Measurements from ENCODE around the gene E2F1.

DNA sequence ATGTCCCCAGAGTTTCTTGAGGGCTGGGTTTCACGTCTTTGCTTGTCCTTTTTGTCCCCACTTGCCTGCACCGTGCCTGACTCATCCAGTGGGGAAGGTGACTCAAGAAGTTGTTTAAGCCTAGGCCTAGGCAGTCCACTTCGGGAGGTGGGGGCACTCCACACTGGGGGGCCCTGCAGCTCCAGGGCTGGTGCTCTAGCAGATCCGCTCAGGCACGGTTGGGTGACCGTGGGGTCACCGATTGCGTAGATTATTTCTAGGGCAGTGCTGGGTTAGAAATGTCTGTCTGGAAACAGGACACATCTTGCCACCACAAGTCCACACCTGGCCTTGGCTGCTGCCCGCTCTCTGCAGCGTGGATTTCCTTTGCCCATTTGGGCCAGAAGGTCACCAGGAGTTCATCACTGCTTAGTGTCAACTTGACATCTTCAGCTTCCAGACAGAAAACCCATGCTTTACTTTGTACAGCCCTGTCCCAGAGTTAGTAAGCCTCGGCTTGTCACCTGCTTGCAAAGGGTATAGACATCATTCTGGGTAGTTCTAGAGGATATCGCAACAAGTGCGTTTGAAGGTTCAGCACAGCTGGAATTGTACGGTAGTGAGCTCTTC lies 37.7 kb downstream of the E2F1 start:
- TF ChIP-seq, protein P1, sequence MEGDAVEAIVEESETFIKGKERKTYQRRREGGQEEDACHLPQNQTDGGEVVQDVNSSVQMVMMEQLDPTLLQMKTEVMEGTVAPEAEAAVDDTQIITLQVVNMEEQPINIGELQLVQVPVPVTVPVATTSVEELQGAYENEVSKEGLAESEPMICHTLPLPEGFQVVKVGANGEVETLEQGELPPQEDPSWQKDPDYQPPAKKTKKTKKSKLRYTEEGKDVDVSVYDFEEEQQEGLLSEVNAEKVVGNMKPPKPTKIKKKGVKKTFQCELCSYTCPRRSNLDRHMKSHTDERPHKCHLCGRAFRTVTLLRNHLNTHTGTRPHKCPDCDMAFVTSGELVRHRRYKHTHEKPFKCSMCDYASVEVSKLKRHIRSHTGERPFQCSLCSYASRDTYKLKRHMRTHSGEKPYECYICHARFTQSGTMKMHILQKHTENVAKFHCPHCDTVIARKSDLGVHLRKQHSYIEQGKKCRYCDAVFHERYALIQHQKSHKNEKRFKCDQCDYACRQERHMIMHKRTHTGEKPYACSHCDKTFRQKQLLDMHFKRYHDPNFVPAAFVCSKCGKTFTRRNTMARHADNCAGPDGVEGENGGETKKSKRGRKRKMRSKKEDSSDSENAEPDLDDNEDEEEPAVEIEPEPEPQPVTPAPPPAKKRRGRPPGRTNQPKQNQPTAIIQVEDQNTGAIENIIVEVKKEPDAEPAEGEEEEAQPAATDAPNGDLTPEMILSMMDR (IDR thresholded peaks at IDR 0.05; ENCODE audit: low read depth, low read length) = no peak
- no peak for TF ChIP-seq POLR2A (IDR thresholded peaks at IDR 0.05; ENCODE audit: extremely low read depth, insufficient read length)

Data from NB4 (cell line).